Breast epithelium (tissue), 4 donors: Measurements from ENCODE around the gene STX5. TPM values are rescaled to one million over a fixed set of nuclear protein-coding genes. Genes with fewer than 3 reads are reported as not detected.

Experiments
- DNase-seq, 2 donors: peaks; one replicate each; pipeline ENCODE4 v3.0.0-alpha.2; 2019; ENCODE audit warnings: low spot score in 2 of 2
- H3K27ac ChIP-seq, 2 donors: fragments of 200-600 bp; sonication (generic) in 1 of 2; one replicate each; pipeline ENCODE4 v1.5.1; 2016 to 2019; ENCODE audit warnings: mild to moderate bottlenecking in 1 of 2
- H3K27me3 ChIP-seq, 2 donors: fragments of 200-600 bp; sonication (generic) in 1 of 2; one replicate each; pipeline versions ENCODE4 v1.5.1 to v1.6.0; 2017 to 2019; ENCODE audit warnings: control low read depth in 1 of 2, mild to moderate bottlenecking in 1 of 2
- H3K36me3 ChIP-seq: fragments of 200-600 bp; one replicate; pipeline ENCODE4 v1.5.1; 2019
- H3K4me1 ChIP-seq, 2 donors: fragments of 200-600 bp; sonication (generic); one replicate each; pipeline ENCODE4 v1.5.1; 2016 to 2019; ENCODE audit warnings: control low read depth in 1 of 2
- H3K4me3 ChIP-seq, 3 donors: fragments of 200-600 bp; sonication (generic); 1 replicate in 2 of 3; 2 replicates in 1 of 3; pipeline ENCODE4 v1.5.1; 2016 to 2019; ENCODE audit warnings: mild to moderate bottlenecking in 3 of 3, moderate library complexity in 2 of 3
- H3K9me3 ChIP-seq, 2 donors: fragments of 200-600 bp; sonication (generic) in 1 of 2; one replicate each; pipeline ENCODE4 v1.5.1; 2016 to 2019; ENCODE audit warnings: control low read depth in 1 of 2
- CTCF ChIP-seq, 3 donors: fragments of 450-650 bp; IDR thresholded peaks; one replicate each; pipeline ENCODE4 v1.5.1; 2016 to 2017; ENCODE audit warnings: antibody characterized with exemption in 3 of 3, mild to moderate bottlenecking in 3 of 3, moderate library complexity in 3 of 3
- POLR2A ChIP-seq: fragments of 450-650 bp; IDR thresholded peaks from one replicate; pipeline ENCODE4 v1.6.1; 2016; ENCODE audit warnings: antibody characterized with exemption, mild to moderate bottlenecking, moderate library complexity
- POLR2AphosphoS5 ChIP-seq, 3 donors: sonication (generic); formaldehyde crosslinking; IDR thresholded peaks; one replicate each; pipeline ENCODE4 v1.6.1; 2017; ENCODE audit warnings: antibody characterized with exemption in 3 of 3
- intact Hi-C: fragments of 100-400 bp; cut with DNase I; formaldehyde crosslinking; loops from one replicate; pipeline ENCODE4 v1.15.1; 2023; ENCODE audit warnings: low total_unique reads
- total RNA-seq, 3 donors: library from RNA; depleted of rRNA; stranded (reverse); fragments of >200 nt; gene quantifications; one replicate each; pipeline ENCODE4 v1.1.0, GENCODE V29; 2016

The STX5 gene
- total RNA-seq, 3 donors from 2014 or later, result 30.8 to 42.3 (median 34.2) TPM

GRCh38 chr11:62787005-62787759, 44.7 kb downstream of the STX5 start, which contains the start of gene TMEM179B:
TSS of gene TMEM179B (plus strand) at chr11:62787402. CDS start at chr11:62787432, 30 bp downstream.
- H3K4me1 ChIP-seq, result peaks cover 6 to 7% of the 10 kb centered on the region in 2 donors
- no peaks in the 10 kb centered on the region for H3K9me3 ChIP-seq
- TF ChIP-seq CTCF (IDR thresholded peaks at IDR 0.05) (peak in 1 of 3 donors; percentile 58), POLR2AphosphoS5 (IDR thresholded peaks at IDR 0.05) (peak; percentile 97 to 98 (median 97)), POLR2A (peak; percentile 96)
- no peaks in the 10 kb centered on the region for H3K27me3 ChIP-seq
- peak; percentile 98 for DNase-seq
- peak within 1 kb of the TSS; percentile 94 to 96 for H3K27ac ChIP-seq
- no peaks in the 10 kb centered on the region for H3K36me3 ChIP-seq
- peak within 1 kb of the TSS; percentile 97 to 100 (median 99) for H3K4me3 ChIP-seq
- intact Hi-C loops, result loop anchor here (5.0 to 10.0 kb wide), 3 partner anchors 48 to 1595 kb away; partner anchors contain the start of genes STX5, TEX54 and WDR74

- intact Hi-C loops, result loop anchor here (5.0 to 10.0 kb wide), 3 partner anchors 48 to 1596 kb away; partner anchors contain the start of genes STX5, TEX54 and WDR74
Observed at GRCh38 chr11:62786318-62787004, 45.4 kb downstream of the STX5 start.

GRCh38 chr11:62782753-62783152, 49.1 kb downstream of the STX5 start:
- intact Hi-C loops, result loop anchor here (10.0 kb wide), 2 partner anchors 52 to 82 kb away; partner anchors contain the start of genes STX5, TEX54 and WDR74
- Histone ChIP-seq H3K4me3 (no peak overlapping the region), H3K4me1 (peaks cover 0 to 7% of the 10 kb centered on the region in 2 donors), H3K27me3 (no peaks in the 10 kb centered on the region), H3K9me3 (no peaks in the 10 kb centered on the region), H3K36me3 (no peaks in the 10 kb centered on the region), H3K27ac (no peak overlapping the region)
- no peak for DNase-seq
- TF ChIP-seq POLR2A (no peak), POLR2AphosphoS5 (IDR thresholded peaks at IDR 0.05) (no peak), CTCF (IDR thresholded peaks at IDR 0.05) (no peak)

More at GRCh38 chr11:62786318-62787004, 45.4 kb downstream of the STX5 start:
- TF ChIP-seq POLR2A (no peak), POLR2AphosphoS5 (IDR thresholded peaks at IDR 0.05) (peak in 2 of 3 donors; percentile 21 to 59), CTCF (IDR thresholded peaks at IDR 0.05) (peak; percentile 93 to 97 (median 95))
- Histone ChIP-seq H3K9me3 (no peaks in the 10 kb centered on the region), H3K4me1 (peaks cover 6 to 7% of the 10 kb centered on the region in 2 donors), H3K27ac (peak overlapping the region; percentile 94 to 96), H3K36me3 (no peaks in the 10 kb centered on the region), H3K4me3 (peak overlapping the region; percentile 97 to 100 (median 99)), H3K27me3 (no peaks in the 10 kb centered on the region)
- peak; percentile 86 to 91 for DNase-seq

GRCh38 chr11:62778441-62778840, 53.4 kb downstream of the STX5 start:
- no peak overlapping the region for H3K4me3 ChIP-seq
- H3K9me3 ChIP-seq, result no peaks in the 10 kb centered on the region
- DNase-seq, result no peak
- no peaks in the 10 kb centered on the region for H3K36me3 ChIP-seq
- no peak overlapping the region for H3K27ac ChIP-seq
- TF ChIP-seq POLR2AphosphoS5 (IDR thresholded peaks at IDR 0.05), result no peak
- no peak for TF ChIP-seq POLR2A
- TF ChIP-seq CTCF (IDR thresholded peaks at IDR 0.05), result no peak
- no peaks in the 10 kb centered on the region for H3K27me3 ChIP-seq
- intact Hi-C loops, result no loop called here
- H3K4me1 ChIP-seq, result no peaks in the 10 kb centered on the region
